Putamen (tissue), 1 donor: ENCODE data around the gene WASF2.
A peak's percentile ranks its signal among the peaks of the same experiment; 100 is the strongest.
"Not testable (repeated sequence)": the region's sequence is repeated elsewhere in the genome, so short reads cannot be mapped to it uniquely, and the experiment has no call there.

Source experiments
- DNase-seq: peaks from one replicate; pipeline ENCODE4 v3.0.0-alpha.2; 2016; ENCODE audit warnings: low spot score

WASF2 gene

DNA sequence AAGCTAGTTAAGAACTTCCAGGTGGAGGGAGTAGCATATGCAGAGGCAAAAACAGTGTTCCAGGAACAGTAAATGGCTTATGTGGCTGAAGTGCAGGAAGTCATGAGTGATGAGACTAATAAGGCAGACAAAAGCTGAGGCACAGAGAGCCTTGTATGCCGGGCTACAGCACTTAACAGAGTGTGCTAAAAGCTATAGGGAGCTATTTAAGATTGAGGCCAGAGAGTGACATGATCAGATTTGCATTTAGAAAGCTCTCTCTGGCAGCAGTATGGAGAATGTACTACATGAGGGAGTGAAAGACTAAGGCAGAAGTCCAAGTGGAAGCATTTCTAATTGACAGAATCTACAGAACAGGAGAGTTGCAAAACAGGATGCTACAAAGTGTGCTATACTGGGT, 38.6 kb downstream of the WASF2 start:
- no peak for DNase-seq

DNA sequence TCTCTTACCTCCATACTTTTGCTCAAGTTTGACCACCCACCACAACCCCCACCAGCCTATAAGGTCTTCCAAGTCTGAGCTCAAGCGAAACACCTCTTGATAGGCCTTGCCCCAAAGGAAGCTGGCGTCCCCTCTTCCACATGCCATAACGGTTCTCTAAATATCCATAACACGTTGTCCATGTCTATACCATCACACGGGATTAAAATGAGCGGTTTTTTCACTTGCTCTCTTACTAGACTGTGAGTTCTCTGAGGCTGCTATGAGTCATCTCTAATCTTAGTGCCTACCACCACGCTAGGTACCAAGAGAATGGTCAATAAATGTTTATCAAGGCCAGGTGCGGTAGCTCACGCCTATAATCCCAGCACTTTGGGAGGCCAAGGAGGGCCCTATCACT, 41.0 kb downstream of the WASF2 start:
- no peak for DNase-seq

DNA sequence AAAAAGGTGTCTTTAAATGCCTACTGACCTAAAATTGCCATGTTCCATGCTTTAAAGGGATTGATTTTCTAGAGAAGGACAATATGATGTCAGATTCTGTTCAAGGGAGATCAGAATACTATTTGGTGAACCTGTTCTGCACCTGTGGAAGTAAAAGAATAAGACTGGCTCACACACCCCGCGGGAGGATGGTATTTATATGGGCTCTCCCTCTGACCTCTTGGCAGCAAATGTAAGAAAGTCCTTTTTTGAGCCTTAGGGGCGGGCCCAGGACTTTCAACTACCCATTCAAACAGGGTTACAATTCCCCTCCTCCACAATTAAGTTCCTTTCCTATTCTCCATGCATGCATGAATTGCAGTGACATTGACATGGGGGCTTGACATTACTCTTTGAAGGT, 42.1 kb downstream of the WASF2 start:
- no peak for DNase-seq

DNA sequence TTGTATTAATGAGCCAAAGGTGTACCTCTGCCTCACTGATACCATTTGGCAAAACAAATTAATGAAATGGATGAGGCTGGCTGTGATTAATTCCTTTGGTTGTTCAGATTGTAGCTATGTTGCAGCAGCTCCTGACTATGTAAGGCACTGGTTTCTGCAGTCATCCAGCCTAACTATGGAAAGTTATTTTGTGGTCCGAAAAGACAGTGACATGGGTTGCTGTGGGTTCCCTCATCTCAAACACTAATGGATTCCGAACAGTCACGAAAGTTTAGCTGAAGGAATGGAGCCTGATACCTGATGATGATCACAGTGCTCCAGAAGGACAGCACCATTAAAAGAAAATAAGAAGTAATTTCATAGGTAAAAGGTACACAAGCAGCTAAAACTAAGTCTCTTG, 42.6 kb downstream of the WASF2 start:
- DNase-seq, result no peak

DNA sequence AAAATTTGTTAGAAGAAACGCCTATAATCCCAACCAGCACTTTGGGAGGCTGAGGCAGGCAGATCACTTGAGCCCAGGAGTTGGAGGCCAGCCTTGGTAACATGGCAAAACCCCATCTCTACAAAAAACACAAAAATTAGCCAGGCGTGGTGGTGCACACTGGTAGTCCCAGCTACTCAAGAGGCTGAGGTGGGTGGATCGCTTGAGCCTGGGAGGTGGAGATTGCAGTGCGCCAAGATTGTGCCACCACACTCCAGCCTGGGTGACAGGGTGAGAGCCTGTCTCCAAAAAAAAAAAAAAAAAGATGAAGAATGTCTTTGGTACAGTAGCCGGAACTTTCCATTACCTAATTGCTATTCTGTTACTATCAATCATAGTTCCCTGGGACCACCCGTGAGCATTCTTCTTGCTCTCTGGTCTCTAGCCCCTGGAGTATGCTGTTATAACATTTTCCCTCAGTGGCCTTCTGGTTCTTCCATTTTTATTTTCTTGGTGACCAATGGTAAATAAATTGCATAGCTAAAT, 43.4 kb downstream of the WASF2 start:
- no peak for DNase-seq

DNA sequence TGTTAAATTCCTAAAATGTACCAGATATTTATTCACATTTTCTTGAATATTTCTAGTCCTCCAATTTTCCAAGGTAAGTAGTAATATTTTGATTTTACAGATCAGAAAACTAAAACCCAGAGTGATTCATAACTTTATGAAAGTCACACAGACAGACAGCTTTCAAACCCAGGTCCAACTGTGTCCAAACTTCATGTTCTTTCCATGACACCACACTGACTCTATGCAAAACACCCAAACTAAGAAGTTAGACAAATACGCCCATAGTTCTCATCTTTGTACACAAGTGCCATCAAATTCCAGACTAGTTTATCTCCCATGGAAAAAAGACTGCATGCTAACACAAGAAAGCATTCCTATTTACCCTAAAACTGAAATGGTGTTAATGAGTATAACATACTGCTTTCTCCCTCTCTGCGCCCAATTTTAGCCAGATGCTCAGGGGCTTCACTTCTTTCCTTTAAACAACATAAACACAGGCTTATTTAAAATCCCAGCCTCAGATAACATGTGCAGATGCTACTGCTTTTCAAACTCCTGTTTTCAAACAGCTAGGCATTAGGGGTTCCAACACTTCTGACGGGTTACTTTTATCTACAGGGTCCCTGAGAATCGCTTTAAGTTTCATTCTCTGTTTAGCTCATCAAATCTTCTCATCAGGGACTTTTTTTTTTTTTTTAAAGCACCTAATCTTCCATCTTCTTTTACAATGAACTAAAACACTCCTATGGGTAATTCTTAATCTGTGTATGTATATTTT, 44.6 kb downstream of the WASF2 start:
- no peak for DNase-seq

DNA sequence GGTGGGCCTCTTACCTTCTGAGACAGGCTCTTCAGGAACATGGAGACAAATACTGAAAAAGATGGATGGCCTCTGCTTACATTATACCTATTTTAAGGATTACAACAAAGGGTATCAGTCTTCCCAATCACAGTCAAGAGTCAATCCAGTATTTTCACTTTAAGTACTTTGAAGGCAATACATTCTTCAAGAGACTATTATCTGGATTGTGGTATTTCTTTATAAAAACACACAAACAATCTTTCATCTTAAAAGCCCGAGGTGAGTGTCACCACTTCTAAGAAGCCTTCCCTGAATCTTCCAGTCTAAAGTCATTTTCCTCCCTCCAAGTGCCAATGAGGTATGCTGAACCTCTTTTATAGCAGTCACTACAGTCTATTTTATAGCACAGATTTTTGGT, 45.3 kb downstream of the WASF2 start:
- no peak for DNase-seq

DNA sequence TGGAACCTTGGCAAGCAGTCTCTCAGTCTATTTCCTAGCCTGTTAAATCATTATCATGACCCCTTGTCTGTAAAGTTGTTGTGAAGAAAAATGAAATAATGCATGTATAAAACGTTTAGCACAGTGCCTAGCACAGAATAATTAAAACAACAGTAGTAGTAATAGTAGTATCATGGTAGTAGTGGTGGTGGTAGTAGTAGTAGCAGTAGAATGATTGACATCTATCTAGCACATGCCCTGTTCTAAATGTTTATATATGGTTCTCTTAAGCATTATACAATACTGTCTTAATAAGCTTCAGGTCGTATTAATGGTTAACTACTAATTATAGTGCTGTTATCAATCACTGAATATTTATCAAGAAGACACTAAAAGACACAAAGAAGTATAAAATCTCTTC, 50.8 kb downstream of the WASF2 start:
- no peak for DNase-seq

DNA sequence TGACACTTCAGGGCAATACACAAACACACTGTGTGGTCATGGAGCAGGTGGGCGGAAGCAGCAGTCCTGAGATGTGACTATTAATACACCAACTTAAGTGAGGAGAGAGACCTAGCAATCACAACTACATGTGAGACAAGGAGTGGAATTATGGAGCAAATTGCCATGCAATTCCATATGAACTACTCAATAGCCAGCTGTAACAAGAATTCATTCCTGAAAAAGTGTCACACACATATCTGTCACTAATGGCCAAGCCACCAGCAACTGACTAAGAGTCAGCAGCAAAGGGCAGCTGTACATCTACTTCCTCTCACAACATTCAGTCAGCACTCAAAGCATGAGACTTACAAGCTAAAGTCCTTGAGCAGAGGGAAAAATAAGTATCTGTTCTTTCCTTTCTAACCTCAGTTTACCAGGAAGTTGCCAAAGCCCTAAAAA, 51.3 kb downstream of the WASF2 start:
- DNase-seq, result no peak

DNA sequence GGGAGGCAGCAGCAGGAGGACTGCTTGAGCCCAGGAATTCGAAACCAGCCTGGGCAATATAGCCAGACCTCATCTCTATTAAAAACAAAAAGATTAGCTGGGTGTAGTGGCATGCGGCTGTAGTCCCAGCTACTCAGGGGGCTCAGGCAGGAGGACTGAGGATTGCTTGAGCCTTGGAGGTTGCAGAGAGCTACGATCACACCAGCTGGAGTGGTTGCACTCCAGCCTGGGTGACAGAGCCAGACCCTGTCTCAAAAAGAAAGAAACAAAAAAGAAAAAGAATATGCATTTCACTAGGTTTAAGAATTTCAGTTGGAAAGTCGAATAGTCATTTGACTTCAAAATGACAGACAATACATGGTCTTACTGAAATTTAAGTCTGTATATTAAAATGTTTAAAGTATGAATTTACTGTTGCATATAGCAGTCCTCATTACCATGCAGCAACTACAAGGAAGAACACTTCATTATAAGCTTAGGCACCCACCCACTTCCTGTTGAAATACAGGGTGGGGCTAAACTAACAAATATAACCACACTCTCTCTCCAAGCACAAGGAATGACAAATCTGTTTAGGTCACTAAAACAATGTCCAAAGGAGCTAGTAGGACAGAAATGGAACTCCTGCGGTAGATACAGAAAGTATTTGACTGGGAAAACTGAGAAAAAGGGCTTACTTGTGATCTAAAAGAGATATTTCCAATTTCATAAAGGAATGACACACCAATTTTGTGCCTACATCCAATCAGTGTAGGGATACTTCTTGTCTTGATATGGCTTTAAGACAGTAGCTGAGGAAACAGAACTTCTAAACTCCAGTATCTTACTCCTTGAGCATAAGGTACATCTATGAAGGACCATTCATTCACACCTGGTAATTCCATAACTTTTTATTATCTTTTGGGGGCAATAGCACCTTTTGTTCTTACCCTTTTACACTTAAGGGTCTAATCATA, 53.5 kb downstream of the WASF2 start:
- DNase-seq, result no peak

DNA sequence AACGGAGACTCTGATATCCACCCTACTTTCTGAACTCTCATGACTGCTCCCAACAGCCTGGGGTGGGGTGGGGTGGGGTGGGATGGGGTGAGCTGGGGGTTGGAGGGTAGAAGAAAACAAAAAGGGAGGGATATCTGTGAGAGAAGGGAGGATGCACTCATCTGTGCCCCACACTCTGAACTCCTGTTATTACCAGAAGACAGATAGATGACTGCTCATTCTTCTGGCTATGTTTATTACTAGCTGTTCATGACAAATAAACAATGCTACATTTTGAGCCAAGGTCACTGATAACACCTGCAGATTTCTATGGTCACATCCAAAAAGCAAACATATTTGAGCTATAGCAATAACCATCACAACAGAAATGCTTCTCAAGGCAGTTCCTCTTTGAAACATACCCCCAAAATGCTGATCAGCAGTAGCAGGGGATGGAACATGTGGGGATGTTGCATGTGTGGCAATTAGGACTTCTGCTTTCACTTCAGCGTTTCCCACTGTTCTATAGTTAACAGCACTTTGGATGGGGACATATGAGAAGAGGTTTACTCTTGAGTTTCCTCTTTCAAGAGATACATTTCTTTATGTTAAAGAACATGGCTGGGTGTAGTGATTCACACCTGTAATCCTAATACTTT, 54.3 kb downstream of the WASF2 start:
- no peak for DNase-seq

DNA sequence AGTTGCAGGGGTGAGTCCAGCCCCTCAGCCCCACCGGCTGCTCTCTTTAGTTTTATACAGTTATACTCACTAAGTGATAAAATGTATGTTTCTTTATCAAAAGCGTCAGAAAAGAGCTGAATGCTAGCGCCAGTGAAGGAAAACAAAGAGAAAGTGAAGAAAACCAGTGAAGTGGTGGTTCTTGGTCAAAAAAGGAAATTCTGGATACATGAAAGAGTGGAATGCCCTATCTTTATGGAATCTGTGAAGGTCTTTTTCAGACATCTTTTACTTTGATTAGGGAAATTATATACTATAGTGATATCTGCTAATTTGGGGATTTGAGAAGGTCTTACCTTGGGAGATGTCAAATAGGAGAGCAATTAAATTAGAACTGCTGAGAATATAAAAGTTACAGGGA, 56.3 kb downstream of the WASF2 start:
- no peak for DNase-seq

DNA sequence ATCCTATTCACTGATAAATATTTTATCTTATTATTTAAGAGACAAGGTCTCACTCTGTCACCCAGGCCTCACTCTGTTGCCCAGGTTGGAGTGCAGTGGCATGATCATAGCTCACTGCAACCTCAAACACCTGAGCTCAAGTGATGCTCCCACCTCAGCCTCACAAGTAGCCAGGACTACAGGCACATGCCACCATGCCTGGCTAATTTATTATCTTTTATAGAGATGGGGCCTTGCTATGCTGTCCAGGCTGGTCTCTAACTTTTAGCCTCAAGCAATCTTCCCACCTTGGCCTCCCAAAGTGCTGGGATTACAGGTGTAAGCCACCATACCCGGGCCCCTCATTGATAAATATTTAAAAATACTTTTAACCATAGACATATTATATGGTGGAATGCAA, 57.2 kb downstream of the WASF2 start:
- DNase-seq, result not testable (repeated sequence)

DNA sequence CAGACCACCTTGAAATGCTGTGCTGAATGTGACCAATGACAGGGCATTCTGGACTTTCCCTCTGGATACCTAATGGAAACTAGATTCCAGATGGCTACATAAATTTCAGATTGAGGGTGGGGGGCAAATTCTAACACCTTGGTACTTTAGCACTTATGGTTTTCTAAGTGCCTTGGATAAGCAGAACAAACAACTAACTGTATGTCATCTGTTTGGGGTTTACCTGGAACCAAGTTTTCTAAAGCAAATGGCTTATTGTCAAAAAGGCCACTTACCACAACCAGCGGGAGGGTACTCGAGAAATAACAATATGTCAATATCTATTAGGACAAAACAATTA, 58.4 kb downstream of the WASF2 start:
- no peak for DNase-seq

DNA sequence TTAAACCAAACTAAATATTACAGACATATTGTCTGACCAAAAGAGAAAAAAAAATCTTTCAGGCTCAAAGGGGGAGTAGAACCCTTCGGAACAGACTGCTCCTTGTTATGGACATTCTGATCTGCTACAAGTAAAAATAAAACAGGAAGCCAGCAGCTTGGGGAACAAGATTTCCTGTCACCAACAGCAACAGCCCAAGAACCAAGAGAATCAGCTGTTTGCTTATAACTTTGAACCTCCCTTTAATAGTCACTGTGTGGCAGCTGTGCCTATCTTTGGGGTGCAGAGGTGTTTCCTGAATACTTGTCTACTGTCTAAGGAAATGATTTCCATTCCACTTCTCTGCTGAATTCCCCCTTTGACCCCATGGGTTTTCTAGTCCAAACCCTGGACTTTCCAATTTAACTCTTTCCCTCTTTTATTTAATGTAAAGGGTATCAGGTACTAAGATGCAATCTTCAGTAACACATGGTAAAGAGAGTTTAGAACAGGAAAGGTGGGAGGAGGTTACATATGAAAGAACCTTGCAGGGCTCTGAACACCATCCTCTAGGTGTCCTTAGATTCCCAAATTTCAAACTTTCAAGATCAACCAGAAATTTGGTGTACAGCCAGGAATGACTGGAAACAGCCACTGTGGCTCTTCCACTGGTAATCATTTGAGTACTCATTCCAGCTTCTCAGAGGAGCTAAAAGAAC, 58.9 kb downstream of the WASF2 start:
- DNase-seq, result peak; percentile 65

DNA sequence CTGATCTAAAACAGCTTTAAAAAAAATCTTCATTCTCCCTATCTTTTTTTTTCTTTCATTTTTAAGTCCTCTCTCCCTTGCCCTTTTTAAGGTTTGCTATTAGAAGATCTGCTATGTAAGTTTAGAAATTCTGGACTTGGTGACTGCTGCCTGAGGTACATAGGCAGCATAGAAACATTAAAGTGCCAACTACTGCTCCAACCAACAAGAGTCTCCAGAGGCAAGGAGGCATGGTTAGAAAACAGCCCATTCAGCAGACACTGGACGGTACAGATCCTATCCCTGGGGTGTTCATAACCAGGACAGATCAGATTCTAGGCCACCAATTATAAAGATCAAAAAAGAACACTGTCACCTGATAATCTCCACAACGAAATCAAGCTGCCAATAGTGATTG, 60.9 kb downstream of the WASF2 start:
- DNase-seq, result no peak

DNA sequence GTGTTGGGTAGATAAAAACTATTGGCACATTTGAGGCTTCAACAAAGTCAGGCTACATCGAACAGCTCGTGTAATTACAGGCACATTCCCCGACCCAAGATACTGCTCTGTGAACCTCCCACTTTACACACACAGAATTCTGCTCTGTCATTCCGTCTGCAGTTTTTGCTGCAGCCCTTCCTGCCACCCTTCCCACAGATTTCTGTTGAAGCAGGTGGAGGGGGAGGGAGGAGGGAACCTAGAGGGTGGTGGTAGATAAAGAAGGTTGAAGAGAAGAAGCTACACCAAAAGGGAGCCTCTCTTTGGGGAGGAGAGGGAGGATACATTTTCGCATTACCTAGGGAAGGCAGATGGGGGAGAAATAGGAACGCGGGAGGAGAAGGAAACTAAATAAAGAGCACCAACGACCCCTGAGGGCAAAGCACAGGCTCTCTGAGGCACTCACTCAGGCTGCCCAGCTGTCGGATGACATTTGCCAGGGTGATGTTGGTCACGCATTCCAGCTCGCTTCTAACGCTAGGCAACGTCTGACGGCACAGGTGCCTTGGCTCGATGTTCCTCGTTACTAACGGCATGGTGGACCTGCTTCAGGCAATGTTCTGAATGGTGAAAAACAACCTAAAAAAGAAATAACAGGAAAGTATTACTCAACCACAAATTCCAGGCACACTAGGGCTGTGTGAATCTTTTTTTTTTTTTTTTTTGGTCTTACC, 61.5 kb downstream of the WASF2 start:
- peak; percentile 78 for DNase-seq

DNA sequence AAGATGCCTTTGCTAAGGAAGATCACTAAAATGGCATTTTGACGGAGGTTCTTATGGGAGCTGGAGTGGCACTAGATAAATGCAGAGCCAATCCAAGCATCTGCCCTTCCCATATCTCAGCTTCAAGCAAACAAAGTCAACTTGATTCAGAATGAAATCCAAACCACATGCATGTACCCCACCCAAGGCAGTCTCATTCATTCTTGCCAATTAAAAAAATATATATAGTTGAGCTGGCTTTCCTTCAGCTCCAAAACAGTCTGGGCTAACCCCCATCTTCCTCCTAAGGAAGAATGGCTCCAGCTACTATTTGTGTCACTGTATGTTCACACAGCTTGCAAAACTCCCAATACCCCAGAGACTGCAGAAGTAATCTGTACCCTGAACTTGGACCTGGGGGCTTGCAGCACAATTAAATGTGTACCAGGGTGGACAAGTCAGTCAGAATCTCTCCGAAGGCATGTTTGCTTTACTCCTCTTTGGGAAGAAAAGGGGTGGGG, 62.1 kb downstream of the WASF2 start:
- DNase-seq, result no peak

DNA sequence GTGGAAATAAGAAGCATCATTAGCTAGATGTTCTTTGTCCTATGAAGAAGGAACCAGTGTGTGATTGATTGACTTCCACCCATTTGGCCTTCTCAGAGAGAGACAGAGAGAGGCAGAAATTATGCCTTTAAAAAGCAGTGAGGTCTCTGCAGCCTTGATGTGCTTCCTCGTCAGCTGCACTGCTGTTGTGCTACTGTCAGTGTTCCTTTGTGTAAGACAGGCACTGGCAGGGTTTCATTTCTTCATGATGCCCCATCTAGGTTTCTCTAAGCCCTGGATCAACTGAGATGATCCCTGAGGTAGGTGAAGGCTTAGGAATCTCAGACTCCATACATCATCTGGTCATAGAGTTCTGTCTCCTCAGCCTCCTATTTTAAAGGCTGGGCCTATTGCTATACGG, 62.6 kb downstream of the WASF2 start:
- DNase-seq, result no peak

DNA sequence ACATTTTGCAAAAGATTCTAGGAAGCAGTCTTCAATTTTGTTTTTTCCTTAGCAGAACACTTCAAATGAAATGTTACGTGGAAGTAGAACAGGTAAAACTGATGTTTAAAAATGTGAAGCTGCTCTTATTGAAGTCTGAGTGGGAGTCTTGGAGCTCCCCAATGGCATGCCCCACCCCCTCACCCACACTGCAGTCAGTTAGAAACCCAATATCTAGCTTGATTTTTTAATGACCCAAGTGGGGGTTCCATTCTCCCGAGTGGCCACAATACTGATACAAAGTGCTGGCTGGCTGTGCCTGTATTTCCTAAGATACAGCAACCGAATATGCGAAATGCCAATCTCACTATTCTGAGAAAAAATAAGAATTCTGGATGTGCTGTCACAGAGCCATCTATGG, 66.3 kb downstream of the WASF2 start:
- no peak for DNase-seq
